GM21360 (cell line): Measurements from ENCODE around the gene UBXN7.
"Not testable (repeated sequence)": the region's sequence is repeated elsewhere in the genome, so short reads cannot be mapped to it uniquely, and the experiment has no call there.

Source experiments
- ATAC-seq: cut with Tn5 transposase; IDR thresholded peaks from one replicate; pipeline ENCODE4 v1.9.1; 2021; ENCODE audit warnings: mild to moderate bottlenecking, moderate library complexity; ENCODE audit not compliant: unreplicated experiment

The UBXN7 gene

DNA sequence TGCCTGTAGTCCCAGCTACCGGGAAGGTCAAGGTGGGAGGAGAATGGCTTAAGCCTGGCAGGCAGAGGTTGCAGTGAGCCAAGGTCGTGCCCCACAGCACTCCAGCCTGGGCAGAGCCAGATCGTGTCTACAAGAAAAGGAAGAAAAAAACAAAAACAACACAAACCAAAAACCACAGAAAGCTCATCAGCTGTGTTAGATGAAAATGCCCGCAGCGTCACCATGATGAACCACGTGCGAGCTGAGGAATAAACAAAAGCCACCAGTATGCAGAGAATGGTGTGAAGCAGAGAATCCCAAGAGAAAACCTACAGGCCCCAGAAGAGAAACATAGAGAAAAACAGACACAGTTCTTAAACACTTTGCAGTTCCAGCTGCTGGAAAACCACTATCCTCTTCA lies 74.3 kb downstream of the UBXN7 start:
- ATAC-seq = no peak

DNA sequence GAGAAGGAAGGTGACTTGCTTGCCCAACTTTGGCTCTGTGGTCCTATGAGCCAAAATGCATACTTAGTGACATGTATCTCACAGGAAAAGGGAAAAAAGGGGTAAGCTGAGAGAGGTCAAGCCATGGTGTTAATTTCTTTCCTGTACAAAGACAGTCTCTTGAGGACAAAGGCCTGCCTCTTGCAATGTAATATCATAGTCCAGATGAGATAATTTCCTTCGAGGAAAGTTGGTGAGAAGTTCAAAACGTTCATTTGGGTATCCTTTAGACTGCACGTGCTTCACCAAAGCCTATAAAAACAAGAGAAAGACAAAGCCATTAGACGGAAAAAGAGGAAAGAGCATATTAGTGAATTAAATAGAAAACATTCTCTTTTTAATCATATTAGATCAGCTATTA lies 75.7 kb downstream of the UBXN7 start:
- no peak for ATAC-seq

DNA sequence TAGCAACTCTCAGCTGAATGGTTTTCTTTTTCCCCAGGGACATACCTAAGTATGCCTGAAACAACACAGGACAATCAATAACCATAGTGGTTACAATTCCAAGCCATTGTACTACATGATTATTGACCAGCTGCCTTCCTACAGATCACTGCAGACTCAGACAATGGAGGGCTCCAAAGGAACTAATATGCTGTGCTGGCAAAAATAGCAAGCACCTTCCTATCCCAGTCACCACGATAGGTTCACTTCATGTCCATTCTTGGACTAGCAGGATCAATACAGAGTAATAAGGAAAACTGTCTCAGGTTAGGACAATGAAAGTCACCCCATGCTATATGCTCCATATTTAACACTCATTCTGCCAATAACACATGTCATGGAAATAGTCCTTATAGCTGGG lies 76.6 kb downstream of the UBXN7 start:
- no peak for ATAC-seq

DNA sequence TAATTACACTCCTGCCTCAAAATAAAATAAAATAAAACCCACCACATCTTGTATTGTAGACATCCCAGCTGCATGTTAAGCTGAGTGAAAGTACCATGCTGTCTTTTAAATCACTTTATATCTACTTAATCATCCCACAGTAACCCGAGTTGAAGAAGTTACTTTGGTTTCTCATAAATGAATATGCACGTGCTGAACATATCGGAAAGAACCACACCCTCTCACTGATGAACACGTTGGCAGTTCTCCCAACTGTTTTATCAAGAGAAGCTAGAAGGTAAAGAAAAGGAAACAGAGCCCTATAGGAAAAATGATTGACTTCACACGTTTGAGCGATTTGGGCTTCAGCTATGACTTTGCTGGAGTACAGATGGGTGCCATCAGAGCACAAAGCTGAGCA lies 78.1 kb downstream of the UBXN7 start:
- ATAC-seq = no peak

DNA sequence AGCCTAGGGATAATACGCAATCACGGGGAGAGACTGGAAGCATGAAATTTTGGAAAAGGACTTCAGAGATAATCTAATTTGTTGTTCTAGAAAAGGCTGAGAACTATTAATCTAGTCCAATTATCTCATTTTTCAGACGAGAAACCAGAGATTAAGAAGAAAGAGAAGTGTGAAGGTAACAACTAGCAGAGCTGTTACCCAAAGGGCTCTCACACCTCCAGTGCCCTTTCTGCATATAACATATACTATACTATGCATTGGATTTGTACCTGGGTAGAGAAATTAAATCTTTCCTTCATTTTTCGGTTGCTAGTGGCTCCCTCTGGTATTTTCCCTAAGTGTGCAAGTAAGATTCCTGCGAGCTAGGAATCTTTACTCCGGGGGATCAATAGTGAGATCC lies 80.7 kb downstream of the UBXN7 start:
- ATAC-seq = no peak

DNA sequence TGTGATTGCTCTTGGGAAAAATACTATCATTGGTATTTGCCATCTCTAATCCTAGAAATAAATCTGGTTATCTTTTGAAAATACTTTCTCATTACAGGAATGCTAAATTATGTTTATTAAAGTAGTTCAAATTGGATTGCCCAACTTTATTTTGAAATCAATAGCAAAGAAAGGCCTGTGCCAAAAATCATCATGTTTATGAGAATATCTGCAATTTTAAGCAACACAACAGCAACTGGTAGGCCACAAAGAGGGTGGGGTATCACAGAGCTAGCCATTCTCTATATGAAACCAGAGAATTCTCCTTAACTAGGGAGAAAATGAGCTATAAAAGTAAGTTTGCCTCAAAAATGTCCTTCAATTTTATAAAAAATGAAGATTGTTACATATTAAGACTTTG lies 82.2 kb downstream of the UBXN7 start:
- ATAC-seq = no peak

DNA sequence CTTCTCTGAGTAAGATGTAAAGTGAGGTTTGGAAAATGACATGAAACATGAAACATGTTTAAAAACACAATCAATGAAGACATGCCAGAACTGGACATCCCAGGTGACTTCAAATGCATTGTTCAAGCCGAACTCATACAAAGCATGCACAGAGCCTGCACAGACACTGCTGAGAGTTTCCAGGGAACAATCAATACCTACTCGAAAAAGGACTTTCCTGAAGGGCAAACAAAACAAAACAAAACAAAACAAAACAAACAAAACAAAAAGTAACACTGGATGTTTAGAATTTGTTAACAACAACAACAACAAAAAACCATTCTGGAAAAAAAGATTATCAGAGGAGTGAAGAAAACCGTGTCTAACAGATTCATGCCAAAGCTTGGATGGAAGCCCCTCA lies 83.5 kb downstream of the UBXN7 start:
- no peak for ATAC-seq

DNA sequence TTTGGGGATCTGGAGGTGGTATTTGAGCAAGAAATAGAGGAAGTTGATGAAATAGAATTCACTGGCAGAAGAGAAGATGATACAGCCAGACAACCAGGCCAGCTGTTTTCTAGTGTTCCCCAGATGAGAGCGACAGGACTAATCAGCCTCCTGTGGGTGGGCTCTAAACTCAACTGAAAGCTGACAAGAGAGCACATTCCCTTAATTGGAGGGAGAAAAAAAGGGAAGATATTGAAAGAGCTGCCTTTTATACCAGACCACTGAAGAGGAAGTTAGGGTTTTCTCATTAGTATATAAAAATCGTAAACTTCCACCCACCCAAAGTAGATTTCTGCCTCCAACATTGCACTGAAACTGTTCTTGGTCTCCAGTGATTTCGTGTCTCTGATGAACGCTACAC lies 87.6 kb downstream of the UBXN7 start:
- ATAC-seq = no peak

DNA sequence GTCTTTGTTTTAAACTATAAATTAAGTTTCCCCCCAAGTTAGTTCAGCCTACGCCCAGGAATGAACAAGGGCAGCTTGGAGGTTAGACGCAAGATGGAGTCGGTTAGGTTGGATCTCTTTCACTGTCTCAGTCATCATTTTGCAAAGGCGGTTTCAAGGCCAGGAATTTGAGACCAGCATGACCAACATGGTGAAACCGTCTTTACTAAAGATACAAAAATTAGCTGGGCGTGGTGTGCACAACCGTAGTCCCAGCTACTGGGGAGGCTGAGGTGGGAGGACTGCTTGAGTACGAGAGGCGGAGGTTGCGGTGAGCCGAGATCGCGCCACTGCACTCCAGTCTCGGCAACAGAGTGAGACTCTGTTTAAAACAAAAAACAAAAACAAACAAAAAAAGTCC lies 88.3 kb downstream of the UBXN7 start:
- ATAC-seq = not testable (repeated sequence)

DNA sequence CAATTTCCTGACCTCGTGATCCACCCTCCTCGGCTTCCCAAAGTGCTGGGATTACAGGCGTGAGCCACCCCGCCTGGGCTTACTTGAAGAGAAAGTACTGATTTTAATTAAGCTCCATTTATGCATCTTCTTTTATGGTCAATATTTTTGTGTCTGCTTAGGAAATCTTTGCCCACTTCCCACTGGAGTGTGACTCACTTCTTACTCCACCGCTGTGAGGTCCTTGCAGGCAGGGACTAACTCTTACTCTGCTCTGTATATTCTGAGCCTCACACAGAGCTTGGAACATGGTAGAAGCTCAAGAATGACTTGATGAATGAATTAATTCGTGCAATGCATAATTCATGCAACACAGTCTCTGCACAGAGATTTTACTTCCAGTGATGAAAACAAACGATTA lies 91.1 kb downstream of the UBXN7 start:
- no peak for ATAC-seq

DNA sequence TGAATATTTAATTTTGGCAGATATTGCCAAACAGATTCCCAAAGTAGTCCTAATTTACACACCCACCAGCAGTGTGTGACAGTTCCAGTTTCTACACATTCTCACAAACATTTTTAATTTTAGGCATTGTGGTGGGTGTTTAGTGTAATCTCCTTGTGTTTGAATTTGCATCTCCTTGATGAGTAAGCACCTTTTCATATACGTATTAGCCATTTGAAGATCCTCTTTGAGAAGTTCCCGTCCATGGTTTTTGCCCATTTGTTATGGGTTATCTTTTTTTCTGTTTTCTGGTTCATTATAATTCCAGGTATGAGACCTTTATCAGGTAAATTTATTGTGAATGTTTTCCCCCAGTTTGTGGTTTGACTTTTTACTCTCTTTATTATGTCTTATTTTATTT lies 91.8 kb downstream of the UBXN7 start:
- ATAC-seq = no peak

DNA sequence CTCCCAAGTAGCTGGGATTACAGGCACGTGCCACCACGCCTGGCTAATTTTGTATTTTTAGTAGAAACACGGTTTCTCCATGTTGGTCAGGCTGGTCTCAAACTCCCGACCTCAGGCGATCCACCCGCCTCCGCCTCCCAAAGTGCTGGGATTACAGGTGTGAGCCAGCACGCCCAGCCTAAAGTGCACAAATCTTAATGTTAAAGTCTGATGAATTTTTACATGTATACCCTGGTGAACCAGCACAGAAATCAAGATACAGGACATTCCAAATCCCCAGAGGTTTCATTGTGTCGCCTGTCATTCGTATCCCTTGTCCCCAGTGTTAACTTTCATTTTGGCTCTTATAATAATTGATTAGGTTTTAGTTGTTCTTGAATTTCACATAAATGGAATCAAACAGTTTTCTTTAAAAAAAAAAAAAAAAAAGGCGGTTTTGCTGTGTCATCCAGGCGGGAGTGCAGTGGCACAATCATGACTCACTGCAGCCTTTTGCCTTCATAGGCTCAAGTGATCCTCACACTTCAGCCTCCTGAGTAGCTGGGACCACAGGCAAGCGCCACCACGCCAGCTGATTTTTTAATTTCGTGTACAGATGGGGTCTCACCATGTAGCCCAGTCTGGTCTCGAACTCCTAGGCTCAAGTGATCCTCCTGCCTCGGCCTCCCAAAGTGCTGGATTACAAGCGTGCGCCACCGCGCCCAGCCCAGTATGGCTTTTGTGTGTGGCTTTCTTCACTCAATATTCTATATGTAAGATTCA lies 92.6 kb downstream of the UBXN7 start:
- ATAC-seq = no peak

DNA sequence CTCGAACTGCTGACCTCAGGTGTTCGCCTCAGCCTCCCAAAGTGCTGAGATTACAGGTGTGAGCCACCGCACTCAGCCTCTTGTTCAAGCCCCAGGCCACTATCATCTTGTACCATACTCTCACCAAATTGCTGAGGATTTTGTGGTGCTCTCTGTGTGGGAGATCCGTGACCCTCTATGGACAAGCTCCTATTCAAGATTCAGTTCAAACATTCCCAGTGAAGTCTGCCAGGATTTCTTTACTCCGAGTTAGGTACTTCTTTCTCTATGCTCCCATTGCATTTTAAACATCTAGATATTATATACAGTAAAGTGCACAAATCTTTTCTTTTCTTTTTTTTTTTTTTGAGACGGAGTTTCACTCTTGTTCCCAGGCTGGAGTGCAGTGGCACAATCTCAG lies 93.2 kb downstream of the UBXN7 start:
- no peak for ATAC-seq

DNA sequence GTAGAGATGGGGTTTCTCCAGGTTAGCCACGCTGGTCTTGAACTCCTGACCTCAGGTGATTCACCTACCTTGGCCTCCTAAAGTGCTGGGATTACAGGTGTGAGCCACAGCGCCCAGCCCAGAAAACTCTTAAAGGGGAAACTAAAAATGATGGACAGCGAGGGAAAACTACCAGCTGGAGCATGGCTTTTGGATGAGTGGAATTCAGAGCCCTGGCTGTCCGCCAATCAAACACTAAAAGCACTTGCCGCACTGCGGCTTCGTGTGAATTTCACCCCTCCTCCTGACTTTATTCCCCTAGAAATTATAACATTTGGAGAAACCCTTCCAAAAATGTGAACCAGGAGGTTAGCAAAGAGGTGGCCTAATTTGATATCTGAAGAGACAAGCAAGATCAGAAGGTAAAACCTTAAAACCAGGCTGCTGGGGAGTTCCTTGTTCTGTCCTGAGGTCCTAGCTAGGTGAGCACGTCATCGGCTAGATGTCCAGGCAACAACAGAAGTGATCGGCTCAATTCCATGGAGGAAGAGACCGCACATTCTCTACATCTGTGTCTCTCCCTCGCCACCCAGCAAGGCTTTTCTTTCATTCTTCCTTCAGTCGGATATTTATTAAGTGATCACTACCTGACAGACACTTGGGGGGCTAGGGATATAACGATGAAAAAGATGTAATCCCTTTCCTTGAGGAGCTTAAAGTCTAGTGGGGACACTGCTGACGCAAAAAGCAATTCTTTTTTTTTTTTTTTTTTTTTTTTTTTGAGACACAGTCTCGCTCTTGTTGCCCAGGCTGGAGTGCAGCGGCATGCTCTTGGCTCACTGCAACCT lies 95.7 kb downstream of the UBXN7 start:
- no peak for ATAC-seq

DNA sequence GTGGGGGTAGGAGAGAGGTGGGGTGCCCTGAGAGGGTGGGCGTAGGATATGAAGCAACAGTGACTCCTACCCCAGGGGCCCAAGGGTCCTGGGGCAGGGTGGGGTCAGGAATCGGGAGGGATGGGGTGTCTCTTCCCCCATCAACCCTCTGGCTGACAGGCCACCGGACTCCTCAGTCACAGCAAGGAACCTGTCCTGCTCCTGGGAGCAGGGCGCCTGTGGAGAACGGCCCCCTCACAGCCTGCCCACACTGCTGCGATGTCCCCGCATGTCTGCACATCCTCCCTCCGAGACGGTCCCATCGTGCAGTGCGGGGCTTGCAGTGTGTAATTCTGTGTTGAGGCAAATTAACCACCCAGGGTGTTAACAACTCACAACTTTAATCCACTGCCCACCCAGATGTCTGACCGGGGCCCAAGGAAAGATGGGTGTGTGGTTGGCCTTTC lies 96.7 kb downstream of the UBXN7 start:
- no peak for ATAC-seq

DNA sequence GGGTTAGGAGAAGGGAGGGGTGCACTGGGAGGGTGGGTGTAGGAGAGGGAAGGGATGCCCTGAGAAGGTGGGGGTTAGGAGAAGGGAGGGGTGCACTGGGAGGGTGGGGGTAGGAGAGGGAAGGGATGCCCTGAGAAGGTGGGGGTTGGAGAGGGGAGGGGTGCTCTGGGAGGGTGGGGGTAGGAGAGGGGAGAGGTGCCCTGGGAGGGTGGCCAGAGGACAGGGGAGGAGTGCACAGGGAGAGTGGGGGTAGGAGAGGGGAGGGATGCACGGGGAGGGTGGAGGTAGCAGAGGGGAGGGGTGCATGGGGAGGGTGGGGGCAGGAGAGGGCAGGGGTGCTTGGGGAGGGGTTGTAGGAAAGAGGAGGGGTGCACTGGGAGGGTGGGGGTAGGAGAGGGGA lies 97.2 kb downstream of the UBXN7 start:
- ATAC-seq = no peak

DNA sequence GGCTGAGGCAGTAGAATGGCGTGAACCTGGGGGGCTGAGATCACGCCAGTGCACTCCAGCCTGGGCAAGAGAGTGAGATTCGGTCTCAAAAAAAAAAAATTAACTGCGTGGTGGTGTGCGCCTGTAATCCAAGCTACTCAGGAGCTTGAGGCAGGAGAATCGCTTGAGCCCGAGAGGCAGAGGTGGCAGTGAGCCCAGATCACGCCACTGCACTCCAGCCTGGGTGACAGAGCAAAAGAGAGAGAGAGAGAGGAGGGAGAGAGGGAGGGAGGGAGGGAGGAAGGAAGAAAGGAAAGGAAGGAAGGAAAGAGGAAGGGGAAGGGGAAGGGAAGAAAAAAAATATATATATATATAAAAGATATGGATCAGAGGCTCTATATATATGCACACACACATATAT lies 100.1 kb downstream of the UBXN7 start:
- ATAC-seq = no peak

DNA sequence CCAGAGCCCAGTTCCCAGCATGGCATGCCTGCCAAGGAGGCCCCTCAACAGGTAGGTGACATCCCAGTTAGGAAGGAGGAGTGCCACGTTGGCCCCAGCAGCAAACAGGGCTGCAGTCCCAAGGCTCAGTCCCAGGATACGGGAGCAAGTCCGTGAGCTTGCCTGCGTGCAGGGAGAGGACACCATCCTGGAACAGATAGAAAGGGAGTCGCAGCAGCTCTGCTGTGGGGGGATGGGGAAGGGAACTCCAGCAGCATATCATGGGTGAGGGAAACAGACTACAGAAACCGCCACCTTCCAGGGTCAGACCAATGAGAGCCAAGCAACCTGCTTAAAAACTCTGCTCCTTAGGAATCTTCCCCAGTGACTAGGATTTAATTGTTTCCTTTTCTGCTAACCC lies 104.8 kb downstream of the UBXN7 start:
- no peak for ATAC-seq

DNA sequence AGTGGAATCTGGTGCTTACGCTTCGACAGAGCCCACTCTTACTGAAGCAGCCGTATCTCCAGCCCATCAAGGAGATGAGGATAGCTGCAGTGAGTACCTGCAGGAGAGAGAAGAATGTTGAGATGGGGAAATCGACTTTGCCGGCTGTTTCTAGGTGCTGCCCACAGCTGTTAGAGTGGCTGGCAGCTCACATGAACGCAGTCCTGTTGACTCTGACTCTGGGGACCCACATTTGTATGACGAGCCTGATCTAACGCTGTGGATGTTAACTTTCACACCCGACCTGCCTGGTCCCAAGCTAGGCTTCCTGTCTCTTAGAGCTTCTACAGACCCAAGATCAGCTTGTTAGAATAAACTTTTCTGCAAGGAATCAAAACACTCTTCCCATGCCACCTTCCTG lies 105.3 kb downstream of the UBXN7 start:
- ATAC-seq = no peak

DNA sequence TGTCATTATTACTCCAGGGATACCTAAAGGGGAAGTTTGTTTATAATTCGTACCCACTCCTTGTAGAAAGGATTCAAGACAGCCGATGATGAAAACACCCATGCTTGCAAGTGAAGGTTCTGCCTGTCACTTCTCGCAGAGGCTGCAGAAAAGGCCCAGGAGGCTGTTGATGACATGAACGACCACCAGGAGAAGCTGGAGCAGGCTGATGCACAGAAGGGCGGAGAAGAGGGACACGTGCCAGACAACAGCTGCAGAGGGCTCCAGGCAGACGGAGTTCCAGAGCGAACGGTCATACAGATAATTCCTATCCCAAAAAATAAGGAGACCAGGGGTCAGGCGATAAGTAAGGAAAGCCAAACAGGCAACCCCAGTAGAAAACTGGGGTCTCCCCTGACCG lies 108.5 kb downstream of the UBXN7 start:
- no peak for ATAC-seq

DNA sequence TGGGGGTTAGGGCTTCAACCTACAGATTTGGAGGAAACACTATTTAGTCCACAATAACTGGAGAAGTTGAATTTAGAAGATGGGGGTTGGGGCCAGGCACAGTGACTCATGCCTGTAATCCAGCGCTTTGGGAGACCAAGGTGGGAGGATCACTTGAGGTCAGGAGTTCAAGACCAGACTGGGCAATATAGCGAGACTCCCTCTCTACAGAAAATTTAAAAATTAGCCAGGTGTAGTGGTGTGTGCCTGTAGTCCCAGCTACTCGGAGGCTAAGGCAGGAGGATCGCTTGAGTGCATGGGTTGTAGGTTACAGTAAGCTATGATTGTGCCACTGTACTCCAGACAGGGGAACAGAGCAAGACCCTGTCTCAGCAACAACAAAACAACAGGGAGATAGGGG lies 109.2 kb downstream of the UBXN7 start:
- ATAC-seq = no peak

DNA sequence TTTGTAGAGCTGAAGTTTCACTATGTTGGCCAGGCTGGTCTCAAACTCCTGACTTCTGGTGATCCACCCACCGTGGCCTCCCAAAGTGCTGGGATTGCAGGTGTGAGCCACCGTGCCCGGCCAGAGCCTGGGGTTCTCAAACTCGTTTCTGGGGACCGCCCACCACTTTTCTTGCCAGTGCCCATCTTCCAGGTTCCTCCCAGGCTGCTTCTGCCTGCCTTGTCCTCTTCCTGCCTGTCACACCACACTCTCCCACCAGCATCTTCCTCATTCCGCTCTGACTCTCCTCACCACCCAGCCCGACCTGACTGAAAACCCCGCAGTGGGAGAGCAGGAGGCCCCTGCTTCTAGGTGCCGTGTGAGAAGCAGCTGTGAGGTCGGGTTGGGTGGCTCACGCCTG lies 111.1 kb downstream of the UBXN7 start:
- ATAC-seq = no peak
